HG02571 (cell line): ENCODE measurements around the gene GPAT3.
"Not testable (repeated sequence)": the region's sequence is repeated elsewhere in the genome, so short reads cannot be mapped to it uniquely, and the experiment has no call there.

Experiments used
- ATAC-seq: cut with Tn5 transposase; IDR thresholded peaks from one replicate; pipeline ENCODE4 v1.9.1; 2021; ENCODE audit warnings: mild to moderate bottlenecking, moderate library complexity; ENCODE audit not compliant: unreplicated experiment

GPAT3 gene

DNA sequence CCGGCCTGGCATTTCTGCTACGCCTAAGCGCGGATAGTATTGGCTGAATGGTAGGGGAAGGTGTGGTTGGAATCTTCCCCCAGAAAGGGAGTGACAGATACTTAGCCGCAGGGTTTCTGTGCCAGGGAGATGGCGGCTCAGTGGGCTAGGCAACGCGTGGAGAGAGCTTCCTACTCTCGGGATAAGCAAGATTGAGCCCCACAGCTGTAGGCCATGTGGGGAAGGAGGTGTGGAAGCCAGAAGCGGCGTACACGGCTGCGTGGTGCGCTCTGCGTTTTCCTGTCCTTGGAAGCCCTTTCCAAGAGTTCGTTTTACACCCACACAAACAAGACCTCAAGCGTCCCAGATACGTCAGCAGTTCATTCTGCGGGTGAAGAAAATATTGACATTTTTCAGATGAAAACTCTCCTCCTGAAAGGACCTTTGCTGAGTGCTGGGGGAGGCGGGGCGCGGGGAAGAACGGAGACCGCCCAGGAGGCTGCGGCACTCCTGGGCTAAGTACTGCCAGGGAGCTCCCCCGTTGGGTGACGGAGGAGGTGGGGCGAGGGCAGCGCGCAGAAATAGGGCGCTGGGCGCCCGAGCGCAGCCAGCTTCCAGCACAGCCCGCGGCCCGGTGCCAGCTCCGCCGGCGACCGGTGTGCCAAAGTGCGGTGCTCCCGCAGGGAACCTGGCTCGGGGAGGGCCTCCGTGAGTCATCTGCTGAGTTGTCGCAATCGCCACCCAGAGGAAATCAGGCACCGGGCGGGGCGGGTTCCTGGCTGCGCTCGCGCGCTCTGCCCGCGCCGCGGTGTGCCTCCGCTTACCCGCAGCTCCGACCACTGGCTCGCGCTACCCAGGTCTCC, at the start of gene GPAT3:
Gene GPAT3, plus strand, starts transcription at position 589 of the 842 bp plus-strand sequence. CDS start 515 bp downstream, outside the sequence.
- peak; percentile 78 for ATAC-seq

DNA sequence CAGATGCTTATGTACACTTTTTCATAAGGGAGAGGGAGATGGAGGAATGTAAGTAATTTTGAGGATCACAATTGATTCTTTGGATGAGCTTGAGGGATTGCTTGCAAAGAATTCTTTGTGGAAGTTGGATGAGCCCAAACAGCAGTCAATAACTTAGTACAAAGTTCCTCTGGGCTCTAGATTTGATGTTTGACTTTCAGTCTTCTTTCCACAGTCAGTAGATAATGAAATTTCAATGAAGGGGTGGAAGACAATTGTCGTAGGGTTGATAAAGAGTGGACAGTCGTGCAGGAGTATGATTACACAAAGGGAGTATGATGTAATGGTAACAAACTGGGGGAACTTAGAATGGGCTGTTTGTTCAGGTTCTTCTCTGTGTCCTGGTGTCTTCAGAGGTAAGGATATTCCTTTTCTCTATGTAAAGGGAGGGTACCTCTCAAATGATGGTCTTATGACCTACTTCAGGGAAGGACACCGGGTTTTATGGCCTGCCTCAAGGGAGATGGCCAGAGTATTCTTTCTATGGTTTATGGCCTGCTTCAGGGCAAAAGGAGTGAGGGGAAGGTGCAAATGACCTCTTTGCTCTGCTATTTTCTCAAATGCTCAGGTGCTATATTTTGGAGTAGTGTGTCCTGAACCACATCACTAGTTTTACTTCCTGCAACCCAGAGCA, 49.3 kb upstream of the GPAT3 start:
- no peak for ATAC-seq

DNA sequence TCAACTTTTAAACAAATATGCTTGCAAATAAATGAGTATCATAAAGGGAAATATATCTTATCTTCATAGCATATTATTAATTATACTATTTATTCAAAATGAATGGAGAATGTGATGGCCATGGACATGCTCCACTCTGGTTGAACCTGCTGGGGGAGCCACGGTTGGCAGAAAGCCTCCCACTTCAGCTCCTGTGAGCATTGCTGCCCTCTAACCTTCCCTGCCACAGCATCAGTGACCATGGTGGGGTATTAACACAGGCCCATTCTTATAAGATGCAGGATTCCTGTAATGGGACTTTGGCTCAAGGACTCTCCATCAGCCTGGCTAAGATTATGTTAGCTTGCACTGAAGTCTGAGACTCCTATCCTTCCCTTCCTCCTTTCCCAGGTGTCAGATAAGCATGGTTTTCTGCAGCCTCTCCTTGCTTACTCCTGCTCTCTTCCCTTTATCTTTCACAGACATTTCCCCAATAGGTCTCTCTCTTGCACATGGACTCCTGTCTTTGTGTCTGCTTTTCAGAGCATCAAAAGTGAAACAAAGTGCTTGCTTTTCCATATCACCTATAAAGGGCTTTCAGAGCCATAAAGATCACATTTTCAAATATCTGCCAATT, 46.1 kb upstream of the GPAT3 start:
- ATAC-seq: no peak

DNA sequence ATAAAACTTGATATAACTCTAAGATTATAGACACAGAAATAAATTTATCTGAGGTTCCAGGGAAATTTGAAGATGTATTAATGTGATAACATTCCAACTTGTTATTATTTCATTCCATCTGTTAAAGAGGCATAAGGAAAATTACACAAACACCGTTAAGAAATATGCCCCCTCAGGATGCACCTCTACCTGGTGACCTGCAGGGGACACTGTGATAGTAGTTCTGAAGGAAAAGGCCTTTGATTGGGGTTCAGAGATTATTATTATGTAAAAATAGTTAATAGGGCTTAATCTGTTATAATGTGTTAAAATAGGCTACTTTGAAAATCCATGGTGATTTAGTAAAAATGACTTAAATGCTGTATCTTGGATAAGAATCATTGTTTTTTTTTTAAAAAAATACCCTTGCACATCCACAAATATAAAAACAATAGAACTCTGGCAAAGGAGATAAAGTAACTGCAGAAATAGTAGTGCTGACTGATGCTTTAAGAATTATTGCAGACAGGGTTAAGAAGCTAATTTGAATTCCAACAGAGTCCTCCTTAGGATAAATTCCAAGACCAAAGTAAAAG, 44.9 kb upstream of the GPAT3 start:
- no peak for ATAC-seq

DNA sequence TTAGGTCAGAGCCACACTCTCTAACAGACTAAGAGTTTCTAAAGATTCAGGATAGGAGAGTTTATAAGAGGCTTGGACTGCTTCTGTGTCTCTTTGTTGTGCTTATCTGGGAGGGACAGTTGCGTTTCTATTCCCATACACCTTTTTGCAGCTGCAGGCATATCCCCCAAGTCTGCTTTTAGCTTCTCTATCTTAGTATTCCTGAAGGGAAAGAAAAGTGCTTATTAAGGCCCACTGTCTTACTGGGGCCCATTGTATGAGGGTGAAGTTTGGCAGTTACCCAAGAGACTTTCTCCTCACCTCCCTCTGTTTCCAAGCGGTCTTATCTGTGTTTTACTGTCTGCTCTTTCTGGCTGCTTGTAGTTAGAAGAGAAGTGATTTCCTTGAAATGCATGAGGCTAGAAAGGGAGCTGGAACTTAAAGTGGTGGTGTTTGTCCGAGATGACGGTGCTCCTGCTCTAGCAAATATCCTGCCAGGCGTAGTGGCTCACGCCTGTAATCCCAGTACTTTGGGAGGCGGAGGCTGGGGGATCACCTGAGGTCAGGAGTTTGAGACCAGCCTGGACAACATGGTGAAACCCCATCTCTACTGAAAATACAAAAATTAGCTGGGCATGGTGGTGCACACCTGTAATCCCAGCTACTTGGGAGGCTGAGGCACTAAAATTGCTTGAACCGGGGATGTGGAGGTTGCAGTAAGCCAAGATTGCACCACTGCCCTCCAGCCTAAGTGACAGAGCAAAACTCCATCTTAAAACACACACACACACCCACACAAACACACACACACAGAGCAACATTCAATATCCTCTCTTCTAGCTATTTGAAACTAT, 39.6 kb upstream of the GPAT3 start:
- not testable (repeated sequence) for ATAC-seq

DNA sequence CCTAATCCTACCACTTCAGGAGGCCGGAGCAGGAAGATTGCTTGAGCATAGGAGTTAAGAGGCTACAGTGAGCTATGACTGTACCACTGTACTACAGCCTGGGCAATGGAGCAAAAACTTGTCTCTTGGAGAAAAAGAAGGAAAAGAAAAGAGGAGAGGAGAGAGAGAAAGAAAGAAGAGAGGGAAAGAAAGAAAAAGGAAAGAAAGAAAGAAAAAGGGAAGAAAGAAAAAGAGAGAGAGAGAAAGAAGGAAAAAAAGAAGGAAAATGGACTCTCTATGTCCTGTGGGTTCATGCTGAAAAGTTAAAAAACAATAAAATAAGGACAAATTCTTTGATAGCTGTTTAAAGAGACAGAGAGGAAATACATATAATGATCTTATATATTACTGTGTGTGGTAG, 37.7 kb upstream of the GPAT3 start:
- no peak for ATAC-seq

DNA sequence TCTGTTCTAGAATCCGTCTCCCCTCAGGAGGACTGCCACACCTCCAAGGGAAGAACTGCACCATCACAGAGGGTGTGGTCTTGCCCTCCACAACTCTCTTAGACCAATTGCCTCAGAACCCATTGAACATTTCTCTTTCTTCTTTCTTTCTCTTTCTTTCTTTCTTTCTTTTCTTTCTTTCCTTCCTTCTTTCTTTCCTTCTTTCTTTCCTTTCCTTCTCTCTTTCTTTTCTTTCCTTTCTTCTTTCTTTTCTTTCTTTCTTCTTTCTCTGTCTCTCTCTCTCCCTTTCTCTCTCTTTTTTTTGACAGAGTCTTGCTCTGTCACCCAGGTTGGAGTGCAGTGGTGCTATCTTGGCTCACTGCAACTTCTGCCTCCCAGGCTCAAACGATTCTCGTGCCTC, 34.2 kb upstream of the GPAT3 start:
- ATAC-seq: not testable (repeated sequence)

DNA sequence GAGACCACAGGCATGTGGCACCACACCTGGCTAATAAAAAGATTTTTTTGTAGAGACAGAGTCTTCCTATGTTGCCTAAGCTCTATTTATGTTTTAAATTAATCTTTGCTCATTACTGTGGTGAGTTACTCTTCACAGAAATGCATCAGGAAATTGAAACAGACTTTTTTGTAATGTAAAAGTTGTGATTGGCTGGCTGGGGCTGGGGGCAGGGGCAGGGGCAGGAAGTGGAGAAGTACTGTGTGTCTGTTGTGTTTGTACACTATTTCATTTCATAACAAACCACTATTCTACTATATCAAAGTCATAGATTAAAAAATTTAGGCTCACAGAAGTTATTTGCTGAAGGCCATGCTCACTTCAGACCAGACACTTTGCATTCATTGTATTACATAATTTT, 31.9 kb upstream of the GPAT3 start:
- ATAC-seq: no peak

DNA sequence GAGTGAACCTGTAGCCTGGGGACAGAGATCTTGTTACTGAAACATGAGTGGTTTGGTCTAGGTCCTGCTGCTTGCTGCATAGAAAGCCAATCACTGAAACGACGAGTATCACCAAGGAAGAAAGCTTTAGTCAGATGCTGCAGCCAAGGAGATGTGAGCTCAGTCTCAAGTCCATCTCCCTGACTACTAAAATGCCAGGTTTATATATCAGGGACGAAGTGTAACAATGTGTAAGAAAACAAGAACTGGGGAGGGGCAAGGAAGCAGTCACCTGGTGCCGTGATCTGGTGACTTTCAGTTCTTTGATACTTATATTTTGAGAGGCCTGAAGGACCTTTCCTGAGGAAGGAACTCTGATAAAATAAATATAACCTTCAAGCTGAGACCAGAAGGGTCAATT, 31.4 kb upstream of the GPAT3 start:
- no peak for ATAC-seq

DNA sequence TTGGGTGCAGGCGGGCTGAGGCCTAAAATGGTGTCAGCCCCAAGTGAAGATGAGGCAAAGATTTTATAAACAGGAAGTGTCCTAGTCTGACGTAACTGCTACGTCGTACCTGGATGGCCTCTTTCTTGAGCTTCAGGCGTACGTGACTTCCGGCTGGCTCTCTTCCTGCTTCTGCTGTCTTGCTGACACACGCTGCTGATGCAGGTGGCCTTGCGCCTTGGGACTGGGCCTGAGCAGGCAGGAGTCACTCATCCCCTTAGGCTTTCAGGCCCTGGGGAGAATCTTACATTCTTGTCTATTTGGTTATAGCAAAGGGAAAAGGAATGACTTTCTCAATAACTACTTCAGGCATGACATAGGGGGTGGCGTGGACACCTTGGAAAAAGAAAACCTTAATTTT, 30.9 kb upstream of the GPAT3 start:
- no peak for ATAC-seq

DNA sequence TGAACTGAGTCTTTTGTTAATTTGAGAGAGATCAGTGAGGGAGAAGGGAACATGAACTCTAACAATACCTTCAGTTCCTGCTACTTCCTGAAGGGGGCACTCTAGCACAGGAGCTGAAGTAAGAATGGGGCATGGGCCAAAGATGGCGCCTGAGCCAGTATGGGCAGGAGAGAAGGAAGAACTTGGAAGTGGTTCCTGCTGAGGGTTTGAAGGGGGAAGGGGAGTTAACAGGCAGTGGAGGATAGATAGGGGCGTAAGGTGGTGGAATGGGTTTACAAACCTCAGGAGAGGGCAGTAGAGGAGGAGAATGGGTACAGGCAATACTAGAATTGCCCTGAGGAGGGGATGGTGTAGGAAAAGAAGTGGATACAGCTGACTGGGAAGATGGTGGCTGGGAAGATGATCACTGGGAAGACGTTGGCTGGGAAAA, 26.7 kb upstream of the GPAT3 start:
- not testable (repeated sequence) for ATAC-seq

DNA sequence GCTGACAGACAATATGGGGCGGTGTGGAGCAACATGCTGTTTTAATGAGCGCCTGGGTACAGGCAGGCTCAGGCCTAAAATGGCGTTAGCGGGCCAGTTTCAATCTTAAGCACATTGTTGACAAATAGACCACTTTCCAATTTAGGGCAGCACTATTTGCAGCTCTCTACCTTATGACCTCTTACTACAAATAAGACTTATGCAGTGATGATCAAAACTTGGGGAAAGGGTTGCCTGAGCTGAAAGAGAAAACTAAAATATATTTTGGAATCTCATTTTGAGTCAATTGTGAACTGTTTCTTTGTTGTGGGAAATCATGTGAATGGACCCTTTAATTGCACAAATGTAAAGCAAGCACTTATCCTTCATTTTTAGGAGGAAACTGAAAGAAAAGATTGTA, 25.5 kb upstream of the GPAT3 start:
- ATAC-seq: no peak

DNA sequence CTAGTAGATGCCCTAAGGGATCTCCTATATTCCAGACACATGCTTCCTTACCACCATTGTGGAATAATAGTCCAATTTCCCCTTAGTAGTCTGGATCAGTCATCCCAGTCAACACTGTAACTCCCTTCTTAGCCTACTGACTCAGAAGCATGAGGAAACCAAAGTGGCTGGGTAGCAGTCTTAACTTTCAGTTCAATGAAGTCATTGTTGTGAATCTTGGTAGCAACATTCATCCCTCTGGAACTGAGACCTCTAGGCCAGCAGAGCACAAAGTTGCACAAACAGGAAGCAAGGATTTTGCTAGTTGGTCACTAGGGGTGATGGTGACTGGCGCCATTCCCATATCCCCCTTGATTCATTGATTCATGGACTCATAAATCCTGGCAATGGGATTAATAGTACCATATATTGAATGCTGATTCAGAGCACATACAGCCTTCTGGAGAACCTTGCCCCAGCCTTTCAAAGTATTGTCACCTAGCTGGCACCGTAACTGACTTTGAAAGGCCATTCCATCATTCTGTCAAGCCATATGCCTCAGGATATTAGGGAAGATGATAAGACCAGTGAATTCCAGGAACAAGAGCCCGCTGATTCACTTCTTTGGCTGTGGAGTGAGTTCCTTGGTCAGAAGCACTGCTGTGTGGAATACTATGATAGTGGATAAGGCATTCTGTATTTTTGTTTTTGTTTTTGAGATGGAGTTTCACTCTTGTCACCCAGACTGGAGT, 19.7 kb upstream of the GPAT3 start:
- ATAC-seq: no peak

DNA sequence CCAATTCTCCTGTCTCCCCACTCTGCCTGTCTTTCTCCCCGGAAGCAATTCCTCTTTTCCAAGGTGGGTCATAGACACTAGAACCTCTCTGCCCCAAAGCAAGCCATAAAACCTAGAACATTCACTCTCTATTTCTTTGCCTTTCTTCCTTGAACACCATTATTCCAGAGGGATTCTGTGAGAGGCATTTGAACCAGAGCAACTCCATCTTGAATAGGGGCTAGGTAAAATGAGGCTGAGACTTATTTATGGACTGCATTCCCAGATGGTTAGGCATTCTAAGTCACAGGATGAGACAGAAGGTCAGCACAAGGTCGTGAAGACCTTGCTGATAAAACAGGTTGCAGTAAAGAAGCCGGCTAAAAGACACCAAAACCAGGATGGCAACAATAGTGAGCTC, 13.7 kb upstream of the GPAT3 start:
- no peak for ATAC-seq

DNA sequence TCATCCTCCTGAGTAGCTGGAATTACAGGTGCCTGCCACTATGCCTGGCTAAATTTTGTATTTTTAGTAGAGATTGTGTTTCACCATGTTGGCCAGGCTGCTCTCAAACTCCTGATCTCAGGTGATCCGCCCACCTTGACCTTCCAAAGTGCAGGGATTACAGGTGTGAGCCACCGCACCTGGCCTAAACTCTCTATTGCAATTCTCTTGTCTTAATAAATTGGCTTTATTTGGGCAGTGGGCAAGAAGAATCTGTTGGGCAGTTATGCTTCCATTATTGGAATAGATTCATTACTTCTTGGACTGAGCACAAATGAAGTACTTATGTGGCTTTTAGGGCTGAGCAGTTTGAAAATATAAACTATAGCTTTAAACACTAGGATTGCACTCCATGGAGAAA, 8.2 kb upstream of the GPAT3 start:
- ATAC-seq: no peak

DNA sequence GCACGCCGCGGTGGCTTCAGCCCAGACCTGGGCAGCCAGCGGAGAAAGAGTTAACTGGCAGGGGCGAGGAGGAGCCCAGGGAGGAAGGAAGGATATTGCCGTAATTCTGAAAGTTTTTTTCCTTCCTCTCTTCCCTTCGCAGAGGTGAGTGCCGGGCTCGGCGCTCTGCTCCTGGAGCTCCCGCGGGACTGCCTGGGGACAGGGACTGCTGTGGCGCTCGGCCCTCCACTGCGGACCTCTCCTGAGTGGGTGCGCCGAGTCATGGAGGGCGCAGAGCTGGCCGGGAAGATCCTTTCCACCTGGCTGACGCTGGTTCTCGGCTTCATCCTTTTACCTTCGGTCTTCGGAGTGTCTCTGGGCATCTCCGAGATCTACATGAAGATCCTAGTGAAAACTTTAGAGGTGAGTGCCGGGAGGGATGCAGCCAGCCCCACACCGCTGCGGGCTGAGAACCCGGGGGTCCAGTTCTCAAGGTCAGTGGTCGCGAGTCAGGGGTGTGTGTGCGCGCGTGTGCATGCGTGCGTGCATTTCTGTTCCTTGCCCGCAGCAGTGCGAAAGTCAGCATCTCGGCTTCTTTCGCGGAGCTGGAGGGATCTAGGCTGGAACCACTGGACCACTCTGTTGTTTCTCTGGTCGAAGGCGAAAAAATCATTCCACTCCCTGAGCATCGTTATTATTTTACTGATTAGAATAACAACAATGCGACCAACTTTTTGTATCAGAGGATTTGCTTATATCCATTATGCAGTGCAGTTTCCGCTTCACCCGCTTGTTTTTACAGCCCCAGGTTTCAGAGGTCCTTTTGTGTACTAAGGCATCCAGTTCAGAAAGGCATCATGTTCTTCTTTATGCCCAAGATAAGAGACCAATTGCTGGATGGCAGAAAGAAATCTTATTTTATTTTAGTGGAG, 709 bp downstream of the GPAT3 start:
- ATAC-seq: peak; percentile 16

DNA sequence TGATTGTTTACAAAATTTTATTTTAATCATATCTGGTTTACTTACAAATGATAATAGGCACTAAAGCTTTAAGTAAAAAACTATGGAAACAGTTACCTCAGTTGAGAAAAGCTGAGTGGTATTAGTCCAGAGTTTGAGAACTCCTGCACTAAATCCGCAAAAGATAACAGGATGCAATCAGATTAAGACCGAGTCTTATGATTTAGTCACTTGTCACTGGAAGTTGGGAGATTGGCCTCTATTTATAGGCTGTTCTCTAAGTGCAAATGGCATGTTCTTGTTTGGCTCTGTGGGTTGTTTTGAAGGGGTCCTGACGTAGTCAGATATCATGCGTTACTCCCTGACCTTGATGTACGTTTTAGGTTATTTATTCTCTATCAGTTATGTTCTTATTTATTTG, 6.3 kb downstream of the GPAT3 start:
- ATAC-seq: no peak

DNA sequence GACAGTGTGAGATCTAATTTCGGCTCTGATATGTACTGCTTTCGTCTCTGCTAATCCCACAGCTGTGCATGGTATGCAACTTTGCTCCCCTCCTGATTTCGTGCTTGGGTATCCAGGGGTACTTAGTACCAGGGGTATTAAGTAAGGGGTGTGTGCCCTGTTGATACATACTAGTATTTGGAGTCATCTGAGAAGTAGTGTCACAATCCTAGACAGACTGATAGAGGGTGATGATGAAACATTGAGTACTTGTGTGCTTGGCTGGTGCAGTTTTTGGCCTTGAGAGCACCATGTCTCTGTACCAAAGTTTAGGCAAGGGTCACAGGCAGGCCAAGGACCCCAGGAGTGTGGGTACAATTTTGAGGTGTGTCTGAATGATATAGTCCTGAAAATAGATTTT, 10.9 kb downstream of the GPAT3 start:
- no peak for ATAC-seq
